ENCODE results near the gene SDSL. TPM values are rescaled to one million over a fixed set of nuclear protein-coding genes. Genes with fewer than 3 reads are reported as not detected.

The SDSL gene
- total RNA-seq, 2 donors from 2014 or later = 0.42 TPM; not detected in 1

GRCh38 chr12:113466454-113467141 is 44.4 kb downstream of the SDSL start:
- no peaks in the 10 kb centered on the region for H3K9me3 ChIP-seq (ENCODE audit: control insufficient read depth, low read length, poor library complexity, severe bottlenecking)
- peaks cover 69% of the 10 kb centered on the region for H3K27me3 Mint-ChIP-seq
- H3K4me1 Mint-ChIP-seq = peaks cover 23% of the 10 kb centered on the region
- H3K4me3 Mint-ChIP-seq = peak overlapping the region; percentile 73
- DNase-seq (no peak), ATAC-seq (no peak)
- H3K36me3 Mint-ChIP-seq (ENCODE audit: low read depth) = peaks cover 7% of the 10 kb centered on the region
- no peak overlapping the region for H3K27ac Mint-ChIP-seq

GRCh38 chr12:113467142-113467501 is 44.9 kb downstream of the SDSL start:
- ATAC-seq (no peak), DNase-seq (no peak)
- peaks cover 7% of the 10 kb centered on the region for H3K36me3 Mint-ChIP-seq (ENCODE audit: low read depth)
- no peaks in the 10 kb centered on the region for H3K9me3 ChIP-seq (ENCODE audit: control insufficient read depth, low read length, poor library complexity, severe bottlenecking)
- no peak overlapping the region for H3K27ac Mint-ChIP-seq
- H3K4me3 Mint-ChIP-seq = peak overlapping the region; percentile 73
- peaks cover 23% of the 10 kb centered on the region for H3K4me1 Mint-ChIP-seq
- peaks cover 69% of the 10 kb centered on the region for H3K27me3 Mint-ChIP-seq

- ATAC-seq (no peak), DNase-seq (no peak)
- Mint-ChIP-seq H3K27me3 (peaks cover 70% of the 10 kb centered on the region), H3K4me3 (peak overlapping the region; percentile 66), H3K27ac (no peak overlapping the region), H3K36me3 (ENCODE audit: low read depth) (peaks cover 9% of the 10 kb centered on the region), H3K4me1 (peaks cover 20% of the 10 kb centered on the region)
- H3K9me3 ChIP-seq (ENCODE audit: control insufficient read depth, low read length, poor library complexity, severe bottlenecking) = no peaks in the 10 kb centered on the region
Observed at GRCh38 chr12:113467502-113468364, 45.6 kb downstream of the SDSL start.

GRCh38 chr12:113468365-113469223 is 46.4 kb downstream of the SDSL start:
- H3K9me3 ChIP-seq (ENCODE audit: control insufficient read depth, low read length, poor library complexity, severe bottlenecking) = no peaks in the 10 kb centered on the region
- peak overlapping the region; percentile 67 for H3K4me3 Mint-ChIP-seq
- DNase-seq (no peak), ATAC-seq (no peak)
- H3K27me3 Mint-ChIP-seq = peaks cover 74% of the 10 kb centered on the region
- no peak overlapping the region for H3K27ac Mint-ChIP-seq
- peaks cover 22% of the 10 kb centered on the region for H3K4me1 Mint-ChIP-seq
- peaks cover 16% of the 10 kb centered on the region for H3K36me3 Mint-ChIP-seq (ENCODE audit: low read depth)

- Mint-ChIP-seq H3K4me3 (no peak overlapping the region), H3K27me3 (peaks cover 74% of the 10 kb centered on the region), H3K4me1 (peaks cover 22% of the 10 kb centered on the region), H3K27ac (no peak overlapping the region), H3K36me3 (ENCODE audit: low read depth) (peaks cover 15% of the 10 kb centered on the region)
- H3K9me3 ChIP-seq (ENCODE audit: control insufficient read depth, low read length, poor library complexity, severe bottlenecking) = no peaks in the 10 kb centered on the region
- no peak for ATAC-seq
- no peak for DNase-seq
Observed at GRCh38 chr12:113469224-113469948, 47.2 kb downstream of the SDSL start.

- H3K4me1 Mint-ChIP-seq = peaks cover 27% of the 10 kb centered on the region
- ATAC-seq = no peak
Observed at GRCh38 chr12:113469949-113470743, 48.0 kb downstream of the SDSL start.

GRCh38 chr12:113470871-113471618 is 48.9 kb downstream of the SDSL start:
- DNase-seq = no peak

More at GRCh38 chr12:113469949-113470743, 48.0 kb downstream of the SDSL start:
- H3K27me3 Mint-ChIP-seq = peaks cover 76% of the 10 kb centered on the region
- DNase-seq = no peak
- H3K27ac Mint-ChIP-seq = no peak overlapping the region
- H3K36me3 Mint-ChIP-seq (ENCODE audit: low read depth) = peaks cover 18% of the 10 kb centered on the region
- no peak overlapping the region for H3K4me3 Mint-ChIP-seq
- H3K9me3 ChIP-seq (ENCODE audit: control insufficient read depth, low read length, poor library complexity, severe bottlenecking) = no peaks in the 10 kb centered on the region

GRCh38 chr12:113471619-113472171 is 49.5 kb downstream of the SDSL start, which contains the start of gene LHX5:
Gene LHX5 (minus strand): TSS chr12:113471871. CDS start chr12:113471498, 373 bp downstream.
- H3K27me3 Mint-ChIP-seq = peaks cover 76% of the 10 kb centered on the region
- H3K27ac Mint-ChIP-seq = no peak within 1 kb of the TSS
- DNase-seq (no peak), ATAC-seq (no peak)
- peaks cover 25% of the 10 kb centered on the region for H3K4me1 Mint-ChIP-seq
- H3K9me3 ChIP-seq (ENCODE audit: control insufficient read depth, low read length, poor library complexity, severe bottlenecking) = no peaks in the 10 kb centered on the region
- H3K36me3 Mint-ChIP-seq (ENCODE audit: low read depth) = peaks cover 16% of the 10 kb centered on the region
- H3K4me3 Mint-ChIP-seq = peak within 1 kb of the TSS; percentile 33

More at GRCh38 chr12:113470871-113471618, 48.9 kb downstream of the SDSL start:
- Mint-ChIP-seq H3K27ac (no peak overlapping the region), H3K27me3 (peaks cover 82% of the 10 kb centered on the region), H3K4me1 (peaks cover 27% of the 10 kb centered on the region), H3K4me3 (no peak overlapping the region), H3K36me3 (ENCODE audit: low read depth) (peaks cover 18% of the 10 kb centered on the region)
- ATAC-seq = no peak
- no peaks in the 10 kb centered on the region for H3K9me3 ChIP-seq (ENCODE audit: control insufficient read depth, low read length, poor library complexity, severe bottlenecking)

GRCh38 chr12:113472191-113473121 is 50.3 kb downstream of the SDSL start:
- H3K27ac Mint-ChIP-seq = no peak overlapping the region
- H3K36me3 Mint-ChIP-seq (ENCODE audit: low read depth) = peaks cover 18% of the 10 kb centered on the region
- peak overlapping the region; percentile 33 for H3K4me3 Mint-ChIP-seq
- ATAC-seq = no peak
- H3K4me1 Mint-ChIP-seq = peaks cover 22% of the 10 kb centered on the region
- H3K9me3 ChIP-seq (ENCODE audit: control insufficient read depth, low read length, poor library complexity, severe bottlenecking) = no peaks in the 10 kb centered on the region
- no peak for DNase-seq
- H3K27me3 Mint-ChIP-seq = peaks cover 73% of the 10 kb centered on the region

GRCh38 chr12:113473400-113473799 is 51.2 kb downstream of the SDSL start:
- no peaks in the 10 kb centered on the region for H3K9me3 ChIP-seq (ENCODE audit: control insufficient read depth, low read length, poor library complexity, severe bottlenecking)
- H3K4me1 Mint-ChIP-seq = peaks cover 22% of the 10 kb centered on the region
- ATAC-seq (no peak), DNase-seq (no peak)
- H3K27ac Mint-ChIP-seq = no peak overlapping the region
- H3K36me3 Mint-ChIP-seq (ENCODE audit: low read depth) = peaks cover 18% of the 10 kb centered on the region
- H3K4me3 Mint-ChIP-seq = peak overlapping the region; percentile 72
- H3K27me3 Mint-ChIP-seq = peaks cover 82% of the 10 kb centered on the region
